Hepatocyte (in vitro differentiated cells): ENCODE measurements around the gene RAB28. TPM values are rescaled to one million over a fixed set of nuclear protein-coding genes. Genes with fewer than 3 reads are reported as not detected.

Source experiments
- DNase-seq: peaks from one replicate; pipeline ENCODE4 v3.0.0-alpha.2; 2016; ENCODE audit warnings: low spot score
- H2AFZ ChIP-seq: fragments of 200-600 bp; sonication (generic); 2 replicates; pipeline ENCODE4 v1.6.0; 2016; ENCODE audit warnings: antibody characterized with exemption, mild to moderate bottlenecking
- H3K27ac ChIP-seq: fragments of 200-600 bp; sonication (generic); 2 replicates; pipeline ENCODE4 v1.5.1; 2016; ENCODE audit warnings: mild to moderate bottlenecking
- H3K27me3 ChIP-seq: fragments of 200-600 bp; sonication (generic); 2 replicates; pipeline ENCODE4 v1.6.1; 2016
- H3K36me3 ChIP-seq: fragments of 200-600 bp; sonication (generic); replicated peaks from 2 replicates; pipeline ENCODE4 v1.5.1; 2016; ENCODE audit warnings: low read depth; ENCODE audit not compliant: insufficient read depth
- H3K4me1 ChIP-seq: fragments of 200-600 bp; sonication (generic); 2 replicates; pipeline ENCODE4 v1.5.1; 2016; ENCODE audit warnings: mild to moderate bottlenecking, moderate library complexity; ENCODE audit not compliant: insufficient read depth
- H3K4me2 ChIP-seq: fragments of 200-600 bp; sonication (generic); 2 replicates; pipeline ENCODE4 v1.6.0; 2016
- H3K4me3 ChIP-seq: fragments of 200-600 bp; sonication (generic); 2 replicates; pipeline ENCODE4 v1.5.1; 2016; ENCODE audit warnings: mild to moderate bottlenecking
- H3K79me2 ChIP-seq: fragments of 200-600 bp; sonication (generic); 2 replicates; pipeline ENCODE4 v1.6.0; 2017; ENCODE audit warnings: mild to moderate bottlenecking
- H3K9me2 ChIP-seq: fragments of 200-600 bp; sonication (generic); replicated peaks from 2 replicates; pipeline ENCODE4 v1.6.0; 2017; ENCODE audit warnings: mild to moderate bottlenecking; ENCODE audit not compliant: insufficient read depth
- H3K9me3 ChIP-seq: fragments of 200-600 bp; sonication (generic); 2 replicates; pipeline ENCODE4 v1.5.1; 2016; ENCODE audit warnings: low read depth, mild to moderate bottlenecking
- H4K20me1 ChIP-seq: fragments of 200-600 bp; sonication (generic); 2 replicates; pipeline ENCODE4 v1.6.0; 2016; ENCODE audit warnings: mild to moderate bottlenecking; ENCODE audit not compliant: insufficient read depth, poor library complexity, severe bottlenecking
- CTCF ChIP-seq: fragments of 200-600 bp; sonication (generic); IDR thresholded peaks from 2 replicates; pipeline ENCODE4 v1.5.1; 2016; ENCODE audit warnings: antibody characterized with exemption, mild to moderate bottlenecking; ENCODE audit not compliant: poor library complexity
- EZH2 ChIP-seq: fragments of 200-600 bp; sonication (generic); IDR thresholded peaks from 2 replicates; pipeline ENCODE4 v1.6.1; 2016; ENCODE audit warnings: antibody characterized with exemption, mild to moderate bottlenecking, borderline replicate concordance
- EZH2phosphoT487 ChIP-seq: fragments of 200-600 bp; sonication (generic); IDR thresholded peaks from one replicate; pipeline ENCODE4 v1.6.1; 2018; ENCODE audit warnings: antibody characterized with exemption, mild to moderate bottlenecking, low read depth, moderate library complexity; ENCODE audit not compliant: unreplicated experiment, severe bottlenecking
- WGBS: methylation state at CpG from one replicate; pipeline ENCODE4 v1.1.6; 2016; ENCODE audit warnings: low lambda C conversion rate; ENCODE audit errors: missing lambda C conversion rate; 5-methylcytosine and 5-hydroxymethylcytosine counted together
- polyA plus RNA-seq: library from polyadenylated mRNA; unstranded; fragments of >200 nt; fragmentation: Nextera tagmentation; extraction: Ambion mirVana; gene quantifications from 2 replicates; pipeline ENCODE4 v1.2.1, GENCODE V29; 2016
- total RNA-seq: library from RNA; depleted of rRNA; stranded (reverse); fragments of >200 nt; gene quantifications from 2 replicates; pipeline ENCODE4 v1.2.3, GENCODE V29; 2014

RAB28 gene
- total and polyA plus RNA-seq, 2 experiments from 2014 or later, result 14.5 to 26.1 TPM

- Histone ChIP-seq H3K9me3 (peaks cover 3% of the 10 kb centered on the region), H3K36me3 (no peaks in the 10 kb centered on the region), H3K4me3 (no peak overlapping the region), H3K4me2 (no peak overlapping the region), H4K20me1 (no peaks in the 10 kb centered on the region), H2AFZ (no peak overlapping the region), H3K4me1 (no peaks in the 10 kb centered on the region), H3K27ac (no peak overlapping the region), H3K79me2 (no peaks in the 10 kb centered on the region), H3K27me3 (peaks cover 65% of the 10 kb centered on the region), H3K9me2 (no peaks in the 10 kb centered on the region)
- DNase-seq, result no peak
- no peak for TF ChIP-seq EZH2phosphoT487
- no peak for TF ChIP-seq CTCF
- 83% methylated on average over 2 of the region's 2 CpGs for WGBS
These were observed 36.9 kb upstream of the RAB28 start for GRCh38 chr4:13521047-13521446.

- H3K9me2 ChIP-seq, result no peaks in the 10 kb centered on the region
These were observed 32.2 kb upstream of the RAB28 start for GRCh38 chr4:13516315-13516860.

GRCh38 chr4:13515268-13515667 lies 31.1 kb upstream of the RAB28 start:
- H3K27ac ChIP-seq, result no peak overlapping the region
- no peaks in the 10 kb centered on the region for H4K20me1 ChIP-seq
- no peak overlapping the region for H2AFZ ChIP-seq
- H3K27me3 ChIP-seq, result peaks cover 27% of the 10 kb centered on the region
- 36% methylated on average over 5 of the region's 5 CpGs for WGBS
- H3K4me2 ChIP-seq, result no peak overlapping the region
- H3K4me1 ChIP-seq, result no peaks in the 10 kb centered on the region
- TF ChIP-seq EZH2 (no peak), EZH2phosphoT487 (no peak), CTCF (no peak)
- H3K9me3 ChIP-seq, result no peaks in the 10 kb centered on the region
- H3K79me2 ChIP-seq, result no peaks in the 10 kb centered on the region
- no peaks in the 10 kb centered on the region for H3K36me3 ChIP-seq
- H3K4me3 ChIP-seq, result no peak overlapping the region
- DNase-seq, result no peak
- no peaks in the 10 kb centered on the region for H3K9me2 ChIP-seq

More at GRCh38 chr4:13516315-13516860, 32.2 kb upstream of the RAB28 start:
- H2AFZ ChIP-seq, result no peak overlapping the region
- H3K27ac ChIP-seq, result no peak overlapping the region
- H3K4me3 ChIP-seq, result no peak overlapping the region
- H3K79me2 ChIP-seq, result no peaks in the 10 kb centered on the region
- WGBS, result 62% methylated on average over 3 of the region's 3 CpGs
- H3K36me3 ChIP-seq, result no peaks in the 10 kb centered on the region
- TF ChIP-seq EZH2 (no peak), CTCF (no peak), EZH2phosphoT487 (no peak)
- no peaks in the 10 kb centered on the region for H3K9me3 ChIP-seq
- no peaks in the 10 kb centered on the region for H4K20me1 ChIP-seq
- no peaks in the 10 kb centered on the region for H3K4me1 ChIP-seq
- no peak for DNase-seq
- peaks cover 33% of the 10 kb centered on the region for H3K27me3 ChIP-seq
- H3K4me2 ChIP-seq, result no peak overlapping the region

GRCh38 chr4:13514722-13515121 lies 30.6 kb upstream of the RAB28 start:
- peaks cover 26% of the 10 kb centered on the region for H3K27me3 ChIP-seq
- no peak for DNase-seq
- no peak overlapping the region for H3K27ac ChIP-seq
- no peak overlapping the region for H3K4me3 ChIP-seq
- no peak overlapping the region for H3K4me2 ChIP-seq
- WGBS, result 86% methylated on average over 4 of the region's 4 CpGs
- TF ChIP-seq EZH2 (no peak), EZH2phosphoT487 (no peak), CTCF (no peak)
- no peaks in the 10 kb centered on the region for H3K9me2 ChIP-seq
- no peaks in the 10 kb centered on the region for H3K36me3 ChIP-seq
- H4K20me1 ChIP-seq, result no peaks in the 10 kb centered on the region
- no peaks in the 10 kb centered on the region for H3K4me1 ChIP-seq
- H3K79me2 ChIP-seq, result no peaks in the 10 kb centered on the region
- no peaks in the 10 kb centered on the region for H3K9me3 ChIP-seq
- H2AFZ ChIP-seq, result no peak overlapping the region
